Peyer's patch (tissue), 4 donors: ENCODE measurements around the gene HIPK1. TPM values are rescaled to one million over a fixed set of nuclear protein-coding genes. Genes with fewer than 3 reads are reported as not detected.
"Not testable (repeated sequence)": the region's sequence is repeated elsewhere in the genome, so short reads cannot be mapped to it uniquely, and the experiment has no call there.

Source experiments
- DNase-seq, 3 donors: peaks; one replicate each; pipeline ENCODE4 v3.0.0-alpha.2; 2017 to 2019
- H3K27ac ChIP-seq, 4 donors: fragments of 200-600 bp; sonication (generic); one replicate each; pipeline ENCODE4 v1.5.1; 2016 to 2019
- H3K27me3 ChIP-seq, 2 donors: fragments of 200-600 bp; sonication (generic); one replicate each; pipeline ENCODE4 v1.5.1; 2019
- H3K36me3 ChIP-seq, 3 donors: fragments of 200-600 bp; sonication (generic); one replicate each; pipeline ENCODE4 v1.5.1; 2016 to 2019
- H3K4me1 ChIP-seq, 4 donors: fragments of 200-600 bp; sonication (generic); one replicate each; pipeline ENCODE4 v1.5.1; 2016 to 2019
- H3K4me3 ChIP-seq, 4 donors: fragments of 200-600 bp; sonication (generic); 1 replicate in 3 of 4; 2 replicates in 1 of 4; pipeline ENCODE4 v1.5.1; 2016 to 2019; ENCODE audit warnings: mild to moderate bottlenecking in 1 of 4
- H3K9me3 ChIP-seq, 4 donors: fragments of 200-600 bp; sonication (generic); one replicate each; pipeline ENCODE4 v1.5.1; 2016 to 2019; ENCODE audit warnings: mild to moderate bottlenecking in 1 of 4
- POLR2A ChIP-seq, 2 donors: fragments of 450-650 bp; IDR thresholded peaks; one replicate each; pipeline ENCODE4 v1.5.1; 2017; ENCODE audit warnings: antibody characterized with exemption in 2 of 2, mild to moderate bottlenecking in 2 of 2, moderate library complexity in 2 of 2
- total RNA-seq, 4 donors: library from RNA; depleted of rRNA; stranded (reverse); fragments of >200 nt; gene quantifications; one replicate each; pipeline ENCODE4 v1.1.0, GENCODE V29; 2016
- TF ChIP-seq, protein P1 (sequence below), 6 experiments: fragments of 450-650 bp in 4 of 6; fragments of 200-600 bp in 2 of 6; sonication (generic) in 1 of 6; IDR thresholded peaks; one replicate each; pipeline ENCODE4 v1.5.1; 2017 to 2019; ENCODE audit warnings: antibody characterized with exemption in 6 of 6, mild to moderate bottlenecking in 3 of 6, moderate library complexity in 1 of 6

The HIPK1 gene
- total RNA-seq, 4 donors from 2014 or later = 34.7 to 51.2 (median 42.1) TPM

DNA sequence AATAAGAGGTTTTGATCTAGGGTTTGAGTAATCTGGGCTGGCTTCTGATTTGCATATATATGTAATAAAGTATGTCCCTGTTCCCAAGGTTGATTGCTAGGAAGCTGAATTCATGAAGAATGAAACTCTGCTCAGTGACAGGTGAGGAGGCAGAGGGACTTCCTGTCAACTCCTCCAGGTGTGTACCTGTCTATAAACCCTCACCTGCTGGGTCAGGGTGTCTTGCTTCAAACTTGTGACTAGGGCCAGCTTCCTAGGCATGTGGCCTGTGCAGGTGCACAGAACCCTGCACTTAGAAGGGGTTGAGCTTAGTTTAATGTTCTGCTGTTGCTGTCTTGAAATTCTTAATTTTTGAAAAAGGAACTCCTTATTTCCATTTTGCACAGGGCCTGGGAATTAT lies 71.3 kb downstream of the HIPK1 start:
- DNase-seq = no peak
- TF ChIP-seq POLR2A (IDR thresholded peaks at IDR 0.05) = no peak
- TF ChIP-seq, protein P1, sequence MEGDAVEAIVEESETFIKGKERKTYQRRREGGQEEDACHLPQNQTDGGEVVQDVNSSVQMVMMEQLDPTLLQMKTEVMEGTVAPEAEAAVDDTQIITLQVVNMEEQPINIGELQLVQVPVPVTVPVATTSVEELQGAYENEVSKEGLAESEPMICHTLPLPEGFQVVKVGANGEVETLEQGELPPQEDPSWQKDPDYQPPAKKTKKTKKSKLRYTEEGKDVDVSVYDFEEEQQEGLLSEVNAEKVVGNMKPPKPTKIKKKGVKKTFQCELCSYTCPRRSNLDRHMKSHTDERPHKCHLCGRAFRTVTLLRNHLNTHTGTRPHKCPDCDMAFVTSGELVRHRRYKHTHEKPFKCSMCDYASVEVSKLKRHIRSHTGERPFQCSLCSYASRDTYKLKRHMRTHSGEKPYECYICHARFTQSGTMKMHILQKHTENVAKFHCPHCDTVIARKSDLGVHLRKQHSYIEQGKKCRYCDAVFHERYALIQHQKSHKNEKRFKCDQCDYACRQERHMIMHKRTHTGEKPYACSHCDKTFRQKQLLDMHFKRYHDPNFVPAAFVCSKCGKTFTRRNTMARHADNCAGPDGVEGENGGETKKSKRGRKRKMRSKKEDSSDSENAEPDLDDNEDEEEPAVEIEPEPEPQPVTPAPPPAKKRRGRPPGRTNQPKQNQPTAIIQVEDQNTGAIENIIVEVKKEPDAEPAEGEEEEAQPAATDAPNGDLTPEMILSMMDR (IDR thresholded peaks at IDR 0.05) = no peak
- H3K4me3 ChIP-seq = no peak overlapping the region

DNA sequence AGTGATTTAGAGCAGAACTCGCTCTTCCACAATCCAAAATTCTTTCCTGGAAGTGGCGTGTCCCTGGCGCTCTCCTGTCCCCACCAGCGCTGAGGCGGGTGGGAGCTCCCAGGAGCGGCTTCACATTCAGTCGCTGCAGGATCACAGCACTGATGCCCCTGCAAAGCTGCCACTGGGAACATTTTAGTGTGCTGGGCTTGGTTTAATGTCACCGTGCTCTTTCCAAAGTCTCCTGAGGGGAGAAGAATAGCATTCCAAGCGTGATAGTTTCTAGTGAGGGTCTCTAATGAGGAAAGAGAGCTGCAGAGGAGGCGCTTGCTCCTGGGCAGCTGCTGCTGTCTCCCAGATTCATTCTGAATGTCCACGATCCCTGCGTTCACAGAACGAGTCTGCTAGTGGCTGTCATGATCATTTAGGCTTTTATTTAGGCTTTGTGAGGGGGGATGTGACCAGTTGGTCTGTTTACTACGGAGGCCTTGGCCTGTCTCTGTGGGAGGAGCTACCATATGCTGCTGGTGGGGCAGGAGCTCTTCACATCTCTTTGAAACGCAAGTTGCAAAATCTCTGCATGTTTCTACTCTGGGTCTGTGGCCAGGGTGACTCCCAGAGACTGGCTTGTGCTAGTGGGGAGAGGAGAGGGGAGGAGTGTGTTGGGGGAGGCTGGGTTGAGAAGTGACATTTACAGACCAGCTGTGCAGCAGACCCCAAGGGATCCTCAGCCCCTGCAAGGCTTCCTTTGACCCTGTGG lies 73.5 kb downstream of the HIPK1 start:
- no peaks in the 10 kb centered on the region for H3K27me3 ChIP-seq
- TF ChIP-seq, protein P1 (IDR thresholded peaks at IDR 0.05) = no peak
- TF ChIP-seq POLR2A (IDR thresholded peaks at IDR 0.05) = no peak
- H3K36me3 ChIP-seq = no peaks in the 10 kb centered on the region
- no peaks in the 10 kb centered on the region for H3K4me1 ChIP-seq
- DNase-seq = no peak
- no peak overlapping the region for H3K4me3 ChIP-seq
- no peaks in the 10 kb centered on the region for H3K9me3 ChIP-seq
- no peak overlapping the region for H3K27ac ChIP-seq

More for the DNA sequence above, 71.3 kb downstream of the HIPK1 start:
- Histone ChIP-seq H3K36me3 (no peaks in the 10 kb centered on the region), H3K27ac (no peak overlapping the region), H3K9me3 (no peaks in the 10 kb centered on the region), H3K27me3 (no peaks in the 10 kb centered on the region), H3K4me1 (no peaks in the 10 kb centered on the region)

- Histone ChIP-seq H3K4me1 (no peaks in the 10 kb centered on the region), H3K4me3 (no peak overlapping the region), H3K27me3 (no peaks in the 10 kb centered on the region), H3K9me3 (no peaks in the 10 kb centered on the region), H3K36me3 (no peaks in the 10 kb centered on the region), H3K27ac (no peak overlapping the region)
- no peak for DNase-seq
- TF ChIP-seq, protein P1 (IDR thresholded peaks at IDR 0.05) = no peak
- TF ChIP-seq POLR2A (IDR thresholded peaks at IDR 0.05) = no peak
These were observed 74.3 kb downstream of the HIPK1 start for GRCh38 chr1:114003431-114003830.

GRCh38 chr1:114006825-114007224 lies 77.7 kb downstream of the HIPK1 start:
- not testable (repeated sequence) for H3K27me3 ChIP-seq, H3K4me1 ChIP-seq, H3K36me3 ChIP-seq, H3K9me3 ChIP-seq, H3K4me3 ChIP-seq, H3K27ac ChIP-seq, DNase-seq

DNA sequence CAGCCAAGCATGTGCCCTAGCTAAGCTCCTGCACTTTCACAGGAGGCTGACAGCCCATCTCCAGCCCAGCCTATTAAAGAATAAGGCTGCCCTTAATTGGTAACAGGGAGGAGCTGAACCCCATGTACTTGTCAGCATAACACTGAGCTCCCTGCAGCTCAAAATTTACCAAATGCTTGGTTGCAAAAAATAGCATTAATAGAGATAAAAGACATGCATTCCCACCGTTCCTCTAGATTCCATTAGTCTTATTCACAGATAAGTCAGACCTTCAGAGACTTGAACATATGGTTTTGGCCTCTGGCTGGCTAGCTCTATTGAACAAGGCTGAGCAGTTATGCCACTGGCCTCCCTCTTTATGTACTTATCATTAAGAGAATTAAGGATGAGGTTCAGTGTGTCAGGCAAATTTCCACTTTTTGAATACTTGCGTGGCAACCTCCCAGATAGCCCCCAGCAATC lies 79.4 kb downstream of the HIPK1 start:
- no peak overlapping the region for H3K4me3 ChIP-seq
- no peak overlapping the region for H3K27ac ChIP-seq
- TF ChIP-seq, protein P1 (IDR thresholded peaks at IDR 0.05) = no peak
- TF ChIP-seq POLR2A (IDR thresholded peaks at IDR 0.05) = no peak
- H3K9me3 ChIP-seq = no peaks in the 10 kb centered on the region
- no peak for DNase-seq
- no peaks in the 10 kb centered on the region for H3K4me1 ChIP-seq
- no peaks in the 10 kb centered on the region for H3K36me3 ChIP-seq
- no peaks in the 10 kb centered on the region for H3K27me3 ChIP-seq

DNA sequence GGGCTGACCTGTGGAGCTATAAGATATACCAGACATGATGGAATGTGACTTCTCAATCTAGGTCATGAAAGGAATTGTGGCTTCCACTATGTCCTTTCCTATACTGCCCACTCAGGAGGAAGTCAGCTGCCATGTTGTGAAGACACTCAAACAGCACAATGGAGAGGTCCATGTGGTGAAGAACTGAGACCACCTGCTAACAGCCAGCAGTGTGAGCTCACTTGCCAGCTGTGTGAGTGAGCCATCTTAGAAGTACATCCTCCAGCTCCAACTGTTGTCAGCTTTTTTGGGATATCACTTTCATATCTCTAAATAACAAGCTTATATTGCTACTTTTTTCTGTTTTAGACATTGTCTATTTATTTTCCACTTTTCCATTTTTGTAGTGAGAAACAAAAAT lies 79.9 kb downstream of the HIPK1 start:
- Histone ChIP-seq H3K9me3 (no peaks in the 10 kb centered on the region), H3K27me3 (no peaks in the 10 kb centered on the region), H3K4me3 (no peak overlapping the region), H3K27ac (no peak overlapping the region), H3K4me1 (no peaks in the 10 kb centered on the region), H3K36me3 (no peaks in the 10 kb centered on the region)
- no peak for DNase-seq
- TF ChIP-seq, protein P1 (IDR thresholded peaks at IDR 0.05) = no peak
- no peak for TF ChIP-seq POLR2A (IDR thresholded peaks at IDR 0.05)
